ENCODE measurements around the gene TPRA1. TPM values are rescaled to one million over a fixed set of nuclear protein-coding genes. Genes with fewer than 3 reads are reported as not detected.
A peak's percentile ranks its signal among the peaks of the same experiment; 100 is the strongest.

TPRA1 gene
- total RNA-seq, 1 experiment from 2014 or later: 20.2 TPM

GRCh38 chr3:127529346-127530188 lies 61.0 kb downstream of the TPRA1 start:
- TF ChIP-seq CTCF (conservative IDR thresholded peaks at IDR 0.05; ENCODE audit: low read depth, low read length) (no peak), EZH2 (IDR thresholded peaks at IDR 0.05; ENCODE audit: borderline replicate concordance, low read depth, low read length, poor library complexity, severe bottlenecking) (no peak)
- Histone ChIP-seq H3K27me3 (replicated peaks; ENCODE audit: insufficient read depth, low read depth, low read length, poor library complexity) (no peaks in the 10 kb centered on the region), H3K36me3 (ENCODE audit: insufficient read depth, low read length, poor library complexity, severe bottlenecking) (no peaks in the 10 kb centered on the region), H3K4me3 (ENCODE audit: low read depth, low read length, poor library complexity, severe bottlenecking) (no peak overlapping the region), H3K4me1 (ENCODE audit: insufficient read depth, low read length, poor library complexity, severe bottlenecking) (no peaks in the 10 kb centered on the region), H3K9me3 (ENCODE audit: low read depth, low read length, poor library complexity, severe bottlenecking) (no peaks in the 10 kb centered on the region), H3K27ac (ENCODE audit: low read depth, low read length, poor library complexity, severe bottlenecking) (no peak overlapping the region)
- POLR2A ChIA-PET (ENCODE audit: low non-redundant PET): no interaction called here
- BruUV-seq (replicated peaks): no TSS peak
- no peak for DNase-seq (ENCODE audit: low spot score)
- intact Hi-C loops (cut with micrococcal nuclease; ENCODE audit: unreplicated experiment): no loop called here
- CTCF ChIA-PET: no interaction called here

- Histone ChIP-seq H3K4me3 (ENCODE audit: low read depth, low read length, poor library complexity, severe bottlenecking) (no peak overlapping the region), H3K27me3 (replicated peaks; ENCODE audit: insufficient read depth, low read depth, low read length, poor library complexity) (peaks cover 10% of the 10 kb centered on the region), H3K4me1 (ENCODE audit: insufficient read depth, low read length, poor library complexity, severe bottlenecking) (no peaks in the 10 kb centered on the region), H3K36me3 (ENCODE audit: insufficient read depth, low read length, poor library complexity, severe bottlenecking) (no peaks in the 10 kb centered on the region), H3K9me3 (ENCODE audit: low read depth, low read length, poor library complexity, severe bottlenecking) (no peaks in the 10 kb centered on the region), H3K27ac (ENCODE audit: low read depth, low read length, poor library complexity, severe bottlenecking) (no peak overlapping the region)
- DNase-seq (ENCODE audit: low spot score): no peak
- intact Hi-C loops (cut with micrococcal nuclease; ENCODE audit: unreplicated experiment): no loop called here
- BruUV-seq (replicated peaks): no TSS peak
- TF ChIP-seq EZH2 (IDR thresholded peaks at IDR 0.05; ENCODE audit: borderline replicate concordance, low read depth, low read length, poor library complexity, severe bottlenecking) (no peak), CTCF (conservative IDR thresholded peaks at IDR 0.05; ENCODE audit: low read depth, low read length) (no peak)
- ChIA-PET CTCF (no interaction called here), POLR2A (ENCODE audit: low non-redundant PET) (no interaction called here)
Observed at GRCh38 chr3:127525373-127525772, 65.2 kb downstream of the TPRA1 start.

GRCh38 chr3:127524296-127524896 lies 66.1 kb downstream of the TPRA1 start:
- ChIA-PET POLR2A (ENCODE audit: low non-redundant PET) (no interaction called here), CTCF (no interaction called here)
- TF ChIP-seq CTCF (conservative IDR thresholded peaks at IDR 0.05; ENCODE audit: low read depth, low read length) (no peak), EZH2 (IDR thresholded peaks at IDR 0.05; ENCODE audit: borderline replicate concordance, low read depth, low read length, poor library complexity, severe bottlenecking) (no peak)
- H3K36me3 ChIP-seq (ENCODE audit: insufficient read depth, low read length, poor library complexity, severe bottlenecking): no peaks in the 10 kb centered on the region
- H3K9me3 ChIP-seq (ENCODE audit: low read depth, low read length, poor library complexity, severe bottlenecking): no peaks in the 10 kb centered on the region
- intact Hi-C loops (cut with micrococcal nuclease; ENCODE audit: unreplicated experiment): no loop called here
- no peak for DNase-seq (ENCODE audit: low spot score)
- peaks cover 10% of the 10 kb centered on the region for H3K27me3 ChIP-seq (replicated peaks; ENCODE audit: insufficient read depth, low read depth, low read length, poor library complexity)
- BruUV-seq (replicated peaks): no TSS peak
- H3K4me1 ChIP-seq (ENCODE audit: insufficient read depth, low read length, poor library complexity, severe bottlenecking): no peaks in the 10 kb centered on the region
- H3K27ac ChIP-seq (ENCODE audit: low read depth, low read length, poor library complexity, severe bottlenecking): no peak overlapping the region
- H3K4me3 ChIP-seq (ENCODE audit: low read depth, low read length, poor library complexity, severe bottlenecking): no peak overlapping the region

Small RNA genes lying within 50 kb of the gene (microRNA-seq; reads per million reads assigned to microRNA genes)
- not detected for gene MIR6825
- 5.1 reads per million, percentile 17 among the genes with 10 or more reads in this experiment for gene MIR7976

Other genes starting within 250 kb of the TPRA1 start
- 218 and 225 TPM in 2 replicates for gene MCM2, start 7.7 kb upstream of the TPRA1 start, total RNA-seq (2021)
- 26.6 and 35.9 TPM in 2 replicates for gene PODXL2, start 38.5 kb upstream of the TPRA1 start, total RNA-seq (2021)
- gene ABTB1, start 82.2 kb upstream of the TPRA1 start, total RNA-seq (2021): 2.6 and 4.1 TPM in 2 replicates
- 0.39 and 0.90 TPM in 2 replicates for gene MGLL, start 231.8 kb upstream of the TPRA1 start, total RNA-seq (2021)

Measured in A673 (cell line).